CD4-positive, alpha-beta T cell (primary cell): ENCODE results near the gene ASRGL1. TPM values are rescaled to one million over a fixed set of nuclear protein-coding genes. Genes with fewer than 3 reads are reported as not detected.

Source experiments
- ATAC-seq: fragments of 200-7000 bp; cut with Tn5 transposase; one replicate; pipeline ENCODE4 v1.10.0; 2022; ENCODE audit warnings: mild to moderate bottlenecking; ENCODE audit not compliant: poor library complexity
- CTCF ChIA-PET: fragments of 350-600 bp; sonication (Branson Sonifier 250); formaldehyde crosslinking; loops from one replicate; lab custom pipeline; 2021; ENCODE audit warnings: antibody characterized with exemption, inconsistent platforms; lab: Charles Lee
- POLR2A ChIA-PET: fragments of 350-600 bp; sonication (Branson Sonifier 250); formaldehyde crosslinking; loops from one replicate; lab custom pipeline; 2021; ENCODE audit warnings: antibody characterized with exemption, inconsistent platforms; lab: Charles Lee
- DNase-seq, 14 experiments: peaks; one replicate each; pipeline ENCODE4 v3.0.0-alpha.2; 2013 to 2020; ENCODE audit warnings: mixed read lengths in 2 of 14
- H3K27ac ChIP-seq, 2 donors: one replicate each; pipeline versions ENCODE4 v1.5.1 to v1.7.0; 2013; ENCODE audit warnings: low read length in 2 of 2, low read depth in 1 of 2, mild to moderate bottlenecking in 1 of 2
- H3K27me3 ChIP-seq, 2 experiments: 1 replicate in 1 of 2; 2 replicates in 1 of 2; pipeline versions ENCODE4 v1.6.1 to v1.7.0; 2013; ENCODE audit warnings: low read length in 2 of 2, control low read depth in 1 of 2, mild to moderate bottlenecking in 1 of 2, moderate library complexity in 1 of 2; ENCODE audit not compliant: insufficient read depth in 2 of 2, control insufficient read depth in 1 of 2
- H3K36me3 ChIP-seq: one replicate; pipeline ENCODE4 v1.6.1; 2013; ENCODE audit warnings: low read length, control low read depth; ENCODE audit not compliant: insufficient read depth
- H3K4me1 ChIP-seq: one replicate; pipeline ENCODE4 v1.6.1; 2013; ENCODE audit warnings: low read length, control low read depth; ENCODE audit not compliant: insufficient read depth
- H3K4me3 ChIP-seq: one replicate; pipeline ENCODE4 v1.5.1; 2013; ENCODE audit warnings: mild to moderate bottlenecking, low read length, moderate library complexity
- H3K9me3 ChIP-seq, 2 experiments: 1 replicate in 1 of 2; 2 replicates in 1 of 2; pipeline versions ENCODE4 v1.6.1 to v1.7.0; 2013; ENCODE audit warnings: low read length in 2 of 2, mild to moderate bottlenecking in 2 of 2, control low read depth in 1 of 2, moderate library complexity in 1 of 2; ENCODE audit not compliant: control insufficient read depth in 1 of 2, insufficient read depth in 1 of 2
- H3K27ac Mint-ChIP-seq: one replicate; pipeline ENCODE4 v1.8.0; 2020; ENCODE audit warnings: mixed read lengths
- H3K27me3 Mint-ChIP-seq: one replicate; pipeline ENCODE4 v1.8.0; 2021; ENCODE audit warnings: mixed read lengths
- H3K36me3 Mint-ChIP-seq: one replicate; pipeline ENCODE4 v1.8.0; 2021; ENCODE audit warnings: low read depth, mixed read lengths
- H3K4me1 Mint-ChIP-seq: one replicate; pipeline ENCODE4 v1.8.0; 2021; ENCODE audit warnings: low read depth, mixed read lengths
- H3K4me3 Mint-ChIP-seq: one replicate; pipeline ENCODE4 v1.8.0; 2020; ENCODE audit warnings: mild to moderate bottlenecking, mixed read lengths
- H3K9me3 Mint-ChIP-seq: one replicate; pipeline ENCODE4 v1.8.0; 2020; ENCODE audit warnings: mixed read lengths
- intact Hi-C, 2 experiments: fragments of 100-400 bp; cut with DNase I in 1 of 2; cut with micrococcal nuclease in 1 of 2; formaldehyde crosslinking; loops; one replicate each; pipeline versions ENCODE4 v1.15.1 to v1.9.0; 2023 to 2025; cut with DNase I, micrococcal nuclease
- total RNA-seq, 174 experiments: library from RNA in 2 of 174; stranded (reverse) in 2 of 174; gene quantifications; one replicate each; pipeline ENCODE4 v1.2.3 and lab custom pipeline; 2021 to 2026
- TF ChIP-seq, protein P1 (sequence below): fragments of 200-600 bp; IDR thresholded peaks from one replicate; pipeline ENCODE4 v1.8.0; 2022; ENCODE audit warnings: antibody characterized with exemption, mild to moderate bottlenecking

ASRGL1 gene
- total RNA-seq, 2 experiments from 2014 or later, result 0.74 to 0.81 TPM

DNA sequence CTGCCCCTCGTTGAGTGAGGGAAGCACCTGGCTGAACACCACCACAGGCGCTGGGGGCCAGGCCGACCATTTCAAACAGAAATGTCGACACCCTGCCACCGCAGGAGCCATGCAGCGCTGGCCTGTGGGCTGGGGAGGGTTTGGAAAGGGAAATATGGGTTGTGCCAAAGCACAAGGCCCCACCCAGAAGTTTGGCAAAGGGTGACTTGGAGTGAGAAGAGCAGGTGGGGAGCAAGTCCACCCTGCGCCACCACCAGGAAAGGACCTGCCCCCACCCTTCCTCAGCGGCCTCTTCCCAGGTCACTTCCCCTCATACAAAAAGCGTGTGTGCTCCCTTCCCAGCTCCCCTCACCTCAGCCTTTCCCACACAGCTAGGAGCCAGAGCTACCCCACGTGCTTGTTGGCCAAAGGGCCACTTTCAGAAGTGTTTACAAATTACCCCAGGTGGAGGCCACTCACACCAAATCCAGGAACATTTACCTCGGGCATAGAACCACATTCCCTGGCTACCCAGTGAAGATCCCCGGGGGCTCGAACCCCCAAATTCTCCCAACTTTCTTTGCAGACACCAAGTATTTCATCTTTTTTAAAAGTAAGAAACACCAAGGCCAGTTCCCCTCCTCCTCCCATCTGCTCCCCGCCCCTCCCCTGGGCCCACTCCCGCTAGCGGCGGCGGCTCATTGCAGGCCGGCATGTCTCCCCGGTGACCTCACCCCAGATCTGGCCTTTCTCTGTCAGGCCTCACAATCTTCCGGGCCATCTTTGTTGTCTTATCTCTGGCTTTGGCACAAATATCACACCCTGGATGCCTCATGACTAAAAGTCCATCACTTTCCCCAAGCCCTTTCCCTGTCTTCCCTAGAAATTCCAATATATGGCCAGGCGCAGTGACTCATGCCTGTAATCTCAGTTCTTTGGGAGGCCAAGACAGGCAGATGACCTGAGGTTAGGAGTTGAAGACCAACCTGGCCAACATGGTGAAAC, 61.1 kb downstream of the ASRGL1 start:
- ChIA-PET POLR2A (interaction anchor here (1.3 kb wide), 1 partner anchor 176 kb away, joined by 4 read pairs; the partner anchor contains the start of gene EEF1G), CTCF (no interaction called here)
- Mint-ChIP-seq H3K27ac (no peak overlapping the region), H3K36me3 (no peaks in the 10 kb centered on the region), H3K27me3 (no peaks in the 10 kb centered on the region), H3K9me3 (no peaks in the 10 kb centered on the region), H3K4me3 (no peak overlapping the region), H3K4me1 (peaks cover 36% of the 10 kb centered on the region)
- Histone ChIP-seq H3K4me1 (peaks cover 41% of the 10 kb centered on the region), H3K4me3 (no peak overlapping the region), H3K9me3 (no peaks in the 10 kb centered on the region), H3K27me3 (no peaks in the 10 kb centered on the region), H3K27ac (no peak overlapping the region), H3K36me3 (no peaks in the 10 kb centered on the region)
- DNase-seq (no peak), ATAC-seq (no peak)
- TF ChIP-seq, protein P1, sequence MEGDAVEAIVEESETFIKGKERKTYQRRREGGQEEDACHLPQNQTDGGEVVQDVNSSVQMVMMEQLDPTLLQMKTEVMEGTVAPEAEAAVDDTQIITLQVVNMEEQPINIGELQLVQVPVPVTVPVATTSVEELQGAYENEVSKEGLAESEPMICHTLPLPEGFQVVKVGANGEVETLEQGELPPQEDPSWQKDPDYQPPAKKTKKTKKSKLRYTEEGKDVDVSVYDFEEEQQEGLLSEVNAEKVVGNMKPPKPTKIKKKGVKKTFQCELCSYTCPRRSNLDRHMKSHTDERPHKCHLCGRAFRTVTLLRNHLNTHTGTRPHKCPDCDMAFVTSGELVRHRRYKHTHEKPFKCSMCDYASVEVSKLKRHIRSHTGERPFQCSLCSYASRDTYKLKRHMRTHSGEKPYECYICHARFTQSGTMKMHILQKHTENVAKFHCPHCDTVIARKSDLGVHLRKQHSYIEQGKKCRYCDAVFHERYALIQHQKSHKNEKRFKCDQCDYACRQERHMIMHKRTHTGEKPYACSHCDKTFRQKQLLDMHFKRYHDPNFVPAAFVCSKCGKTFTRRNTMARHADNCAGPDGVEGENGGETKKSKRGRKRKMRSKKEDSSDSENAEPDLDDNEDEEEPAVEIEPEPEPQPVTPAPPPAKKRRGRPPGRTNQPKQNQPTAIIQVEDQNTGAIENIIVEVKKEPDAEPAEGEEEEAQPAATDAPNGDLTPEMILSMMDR, result no peak
- intact Hi-C loops, result loop anchor here in 1 of 2 experiments (5.0 to 10.0 kb wide), 2 partner anchors 464 to 486 kb away; partner anchors contain the start of gene SLC3A2

DNA sequence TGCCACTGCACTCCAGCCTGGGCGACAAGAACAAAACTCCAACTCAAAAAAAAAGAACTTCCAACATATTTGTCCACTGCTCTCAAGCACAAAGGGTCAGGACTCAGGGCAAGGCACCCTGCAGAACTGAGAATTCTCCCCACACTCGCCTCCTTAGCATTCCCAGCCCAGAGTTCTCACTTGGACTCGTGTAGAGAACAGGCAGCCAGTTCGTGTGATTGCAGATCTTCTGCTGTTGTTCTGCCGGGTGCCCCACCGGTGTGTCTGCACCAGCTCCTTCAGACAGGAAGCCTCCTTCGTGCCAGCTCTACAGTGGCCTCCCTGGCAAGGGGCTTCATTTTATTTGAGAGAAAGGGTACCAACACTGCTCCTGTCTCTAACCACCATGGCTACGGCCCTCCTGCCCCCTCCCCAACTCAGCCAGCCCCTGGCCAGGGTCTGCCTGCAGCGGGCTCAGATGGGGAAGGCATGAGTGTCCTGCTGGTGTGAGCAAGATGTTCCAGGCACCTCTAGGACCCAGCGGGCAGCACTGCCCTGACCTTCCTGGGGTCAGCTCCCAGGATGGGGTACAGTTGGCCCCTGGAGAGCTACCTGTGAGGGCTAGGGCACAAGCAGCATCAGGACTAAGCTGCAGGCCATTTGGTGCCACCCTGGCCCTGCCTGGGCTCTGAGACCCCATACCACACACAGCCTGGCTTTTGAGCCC, 62.1 kb downstream of the ASRGL1 start:
- no peaks in the 10 kb centered on the region for H3K9me3 Mint-ChIP-seq
- no peak overlapping the region for H3K27ac ChIP-seq
- DNase-seq (peak in 2 of 14 experiments; percentile 19 to 43), ATAC-seq (no peak)
- no peaks in the 10 kb centered on the region for H3K36me3 Mint-ChIP-seq
- no peak overlapping the region for H3K4me3 Mint-ChIP-seq
- H3K9me3 ChIP-seq, result no peaks in the 10 kb centered on the region
- H3K4me1 ChIP-seq, result peaks cover 41% of the 10 kb centered on the region
- ChIA-PET CTCF (no interaction called here), POLR2A (interaction anchor here (1.3 kb wide), 1 partner anchor 175 kb away, joined by 4 read pairs; the partner anchor contains the start of gene EEF1G)
- H3K27ac Mint-ChIP-seq, result no peak overlapping the region
- TF ChIP-seq, protein P1, result no peak
- intact Hi-C loops, result loop anchor here in 1 of 2 experiments (5.0 to 10.0 kb wide), 2 partner anchors 463 to 485 kb away; partner anchors contain the start of gene SLC3A2
- H3K27me3 Mint-ChIP-seq, result no peaks in the 10 kb centered on the region
- H3K4me3 ChIP-seq, result no peak overlapping the region
- peaks cover 35% of the 10 kb centered on the region for H3K4me1 Mint-ChIP-seq
- no peaks in the 10 kb centered on the region for H3K27me3 ChIP-seq
- H3K36me3 ChIP-seq, result no peaks in the 10 kb centered on the region

DNA sequence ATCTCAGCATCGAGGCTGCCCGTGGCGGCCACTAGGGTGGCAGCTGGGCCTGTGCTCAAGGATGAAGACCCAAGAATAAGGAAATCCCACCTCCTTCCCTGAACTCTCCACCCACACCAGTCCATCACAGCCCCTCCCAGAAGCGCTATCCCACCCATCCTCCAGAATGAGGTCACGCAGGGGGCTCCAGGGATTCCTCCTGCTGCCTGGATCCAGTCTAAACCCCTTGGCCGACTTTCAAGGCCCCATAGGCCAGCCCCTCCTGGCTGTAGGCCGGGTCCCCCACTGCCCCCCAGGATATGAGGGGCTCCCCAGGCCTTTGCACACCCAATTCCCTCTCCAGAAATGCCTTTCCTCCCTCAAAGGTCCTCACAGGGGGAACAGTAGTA, 62.6 kb downstream of the ASRGL1 start:
- ATAC-seq (no peak), DNase-seq (no peak)
- no peaks in the 10 kb centered on the region for H3K27me3 Mint-ChIP-seq
- Histone ChIP-seq H3K27ac (no peak overlapping the region), H3K9me3 (no peaks in the 10 kb centered on the region), H3K4me1 (peaks cover 41% of the 10 kb centered on the region), H3K4me3 (no peak overlapping the region), H3K27me3 (no peaks in the 10 kb centered on the region), H3K36me3 (no peaks in the 10 kb centered on the region)
- no peak overlapping the region for H3K4me3 Mint-ChIP-seq
- CTCF ChIA-PET, result no interaction called here
- POLR2A ChIA-PET, result interaction anchor here (1.3 kb wide), 1 partner anchor 174 kb away, joined by 4 read pairs; the partner anchor contains the start of gene EEF1G
- TF ChIP-seq, protein P1, result no peak
- peaks cover 31% of the 10 kb centered on the region for H3K4me1 Mint-ChIP-seq
- intact Hi-C loops, result loop anchor here in 1 of 2 experiments (5.0 to 10.0 kb wide), 2 partner anchors 462 to 485 kb away; partner anchors contain the start of gene SLC3A2
- H3K9me3 Mint-ChIP-seq, result no peaks in the 10 kb centered on the region
- no peak overlapping the region for H3K27ac Mint-ChIP-seq
- H3K36me3 Mint-ChIP-seq, result no peaks in the 10 kb centered on the region
